Mucosa of descending colon (tissue), 3 donors: ENCODE data around the gene MTUS2. TPM values are rescaled to one million over a fixed set of nuclear protein-coding genes. Genes with fewer than 3 reads are reported as not detected.

Experiments used
- ATAC-seq: fragments of 200-7000 bp; cut with Tn5 transposase; one replicate; pipeline ENCODE4 v1.9.1; 2020; ENCODE audit warnings: mild to moderate bottlenecking, moderate library complexity
- DNase-seq, 3 donors: peaks; one replicate each; pipeline ENCODE4 v3.0.0-alpha.2; 2020
- H3K36me3 ChIP-seq: fragments of 200-600 bp; one replicate; pipeline ENCODE4 v1.8.0; 2021; ENCODE audit warnings: low read depth, mild to moderate bottlenecking
- H3K4me1 ChIP-seq: fragments of 200-600 bp; one replicate; pipeline ENCODE4 v1.8.0; 2021; ENCODE audit warnings: low read depth, mild to moderate bottlenecking
- H3K4me3 ChIP-seq: fragments of 200-600 bp; one replicate; pipeline ENCODE4 v1.8.0; 2021; ENCODE audit warnings: mild to moderate bottlenecking
- H3K9me3 ChIP-seq: fragments of 200-600 bp; one replicate; pipeline ENCODE4 v1.8.0; 2021; ENCODE audit warnings: mild to moderate bottlenecking
- CTCF ChIP-seq: fragments of 200-600 bp; IDR thresholded peaks from one replicate; pipeline ENCODE4 v1.8.0; 2022; ENCODE audit warnings: antibody characterized with exemption, mild to moderate bottlenecking
- intact Hi-C, 2 donors: fragments of 100-400 bp; cut with DNase I in 1 of 2; cut with micrococcal nuclease in 1 of 2; formaldehyde crosslinking; loops; one replicate each; pipeline versions ENCODE4 v1.11.0 to v1.11.1; 2022; cut with DNase I, micrococcal nuclease
- total RNA-seq, 3 donors: library from RNA; stranded (reverse); fragmentation: NEBNext Ultra II Directional in 2 of 3; extraction: Animal tissue kit (Norgen Biotek cat#: 25700) in 2 of 3; gene quantifications; one replicate each; pipeline versions ENCODE4 v1.2.1 to v1.2.4, GENCODE V29; 2021 to 2023
- donor health status: DM: no; HTN: no; CAD: no; lungs with moderate emphysema.
- donor health status: DM: no; HTN: no; CAD: no.
- donor health status: DM: no; HTN: yes; CAD: no.

MTUS2 gene
- total RNA-seq, 3 donors from 2014 or later = 0.09 to 0.85 (median 0.60) TPM

- intact Hi-C loops = loop anchor here (5.0 to 10.0 kb wide), 2 partner anchors 597 to 600 kb away; no protein-coding TSS in a partner anchor
- ATAC-seq = no peak
- no peaks in the 10 kb centered on the region for H3K36me3 ChIP-seq
Measured at GRCh38 chr13:29514720-29515310, 694.7 kb downstream of the MTUS2 start.

GRCh38 chr13:29515372-29515771, 695.2 kb downstream of the MTUS2 start:
- TF ChIP-seq CTCF = no peak
- no peak for DNase-seq
- intact Hi-C loops = loop anchor here in 1 of 2 donors (10.0 kb wide), 1 partner anchor 599 kb away; no protein-coding TSS in a partner anchor
- Histone ChIP-seq H3K36me3 (no peaks in the 10 kb centered on the region), H3K4me3 (no peak overlapping the region), H3K9me3 (no peaks in the 10 kb centered on the region), H3K4me1 (no peaks in the 10 kb centered on the region)
- no peak for ATAC-seq

More at GRCh38 chr13:29514720-29515310, 694.7 kb downstream of the MTUS2 start:
- Histone ChIP-seq H3K4me3 (no peak overlapping the region), H3K4me1 (no peaks in the 10 kb centered on the region), H3K9me3 (no peaks in the 10 kb centered on the region)
- no peak for TF ChIP-seq CTCF
- DNase-seq = no peak

GRCh38 chr13:29516012-29516411, 695.9 kb downstream of the MTUS2 start:
- Histone ChIP-seq H3K9me3 (no peaks in the 10 kb centered on the region), H3K36me3 (no peaks in the 10 kb centered on the region), H3K4me1 (no peaks in the 10 kb centered on the region), H3K4me3 (no peak overlapping the region)
- no peak for DNase-seq
- intact Hi-C loops = loop anchor here in 1 of 2 donors (10.0 kb wide), 1 partner anchor 599 kb away; no protein-coding TSS in a partner anchor
- TF ChIP-seq CTCF = no peak
- no peak for ATAC-seq

- TF ChIP-seq CTCF = no peak
- Histone ChIP-seq H3K4me1 (no peaks in the 10 kb centered on the region), H3K4me3 (no peak overlapping the region), H3K36me3 (no peaks in the 10 kb centered on the region), H3K9me3 (no peaks in the 10 kb centered on the region)
- intact Hi-C loops = loop anchor here in 1 of 2 donors (10.0 kb wide), 1 partner anchor 598 kb away; no protein-coding TSS in a partner anchor
- ATAC-seq = no peak
- no peak for DNase-seq
Measured at GRCh38 chr13:29516880-29517279, 696.7 kb downstream of the MTUS2 start.

GRCh38 chr13:29519921-29520320, 699.8 kb downstream of the MTUS2 start:
- no peaks in the 10 kb centered on the region for H3K36me3 ChIP-seq
- no peak for DNase-seq

More at GRCh38 chr13:29519921-29520320, 699.8 kb downstream of the MTUS2 start:
- no peak for TF ChIP-seq CTCF
- H3K4me3 ChIP-seq = no peak overlapping the region
- intact Hi-C loops = loop anchor here in 1 of 2 donors (10.0 kb wide), 1 partner anchor 595 kb away; no protein-coding TSS in a partner anchor
- H3K4me1 ChIP-seq = no peaks in the 10 kb centered on the region
- ATAC-seq = no peak
- H3K9me3 ChIP-seq = no peaks in the 10 kb centered on the region
